H1 (cell line): ENCODE results near the gene SMIM24. TPM values are rescaled to one million over a fixed set of nuclear protein-coding genes. Genes with fewer than 3 reads are reported as not detected.

Experiments
- CBX8 ChIP-seq: fragments of 300-800, 300-1000 bp; sonication (generic); IDR thresholded peaks from 2 replicates; pipeline ENCODE4 v1.7.1; 2016; ENCODE audit warnings: low read depth, low read length, borderline replicate concordance
- CEBPB ChIP-seq: IDR thresholded peaks from 2 replicates; pipeline ENCODE4 v1.6.1; 2012; ENCODE audit warnings: low read depth, low read length
- CHD2 ChIP-seq: IDR thresholded peaks from 2 replicates; pipeline ENCODE4 v1.6.1; 2012; ENCODE audit warnings: low read length, improper control_type of control experiment
- EZH2 ChIP-seq: fragments of 200-600 bp; sonication (generic); IDR thresholded peaks from 2 replicates; pipeline ENCODE4 v1.7.1; 2012; ENCODE audit warnings: low read depth, mild to moderate bottlenecking, moderate library complexity, low read length, inconsistent platforms; ENCODE audit not compliant: severe bottlenecking
- PHF8 ChIP-seq: fragments of 200-600 bp; sonication (generic); conservative IDR thresholded peaks from 2 replicates; pipeline ENCODE4 v1.7.1; 2012; ENCODE audit warnings: low read depth, mild to moderate bottlenecking, inconsistent platforms, low read length, moderate library complexity
- TEAD4 ChIP-seq: IDR thresholded peaks from 2 replicates; pipeline ENCODE4 v1.6.1; 2012; ENCODE audit warnings: low read depth, low read length, inconsistent platforms, mixed read lengths
- polyA plus RNA-seq, 7 experiments: library from polyadenylated mRNA; depleted of rRNA in 3 of 7; stranded (reverse) in 5 of 7; unstranded in 2 of 7; fragments of >200 nt in 5 of 7; fragments of 200-250 nt in 2 of 7; gene quantifications; 1 replicate in 5 of 7; 2 replicates in 1 of 7; 4 replicates in 1 of 7; pipeline versions ENCODE4 v1.2.1 to v1.2.3, GENCODE V29; 2011 to 2013; ENCODE audit warnings: missing spikeins in 2 of 7, mixed read lengths in 2 of 7
- total RNA-seq: library from RNA; stranded (reverse); fragmentation: NEBNext Ultra II Directional; extraction: Animal tissue kit (Norgen Biotek cat#: 25700); gene quantifications from 2 replicates; pipeline ENCODE4 v1.2.1, GENCODE V29; 2021
- TF ChIP-seq, protein P1 (sequence below): fragments of 300-600 bp; sonication (generic); IDR thresholded peaks from 2 replicates; pipeline ENCODE4 v1.7.1; 2012; ENCODE audit warnings: low read length, moderate library complexity, mild to moderate bottlenecking, inconsistent platforms; ENCODE audit not compliant: insufficient replicate concordance
- TF ChIP-seq, protein P2 (sequence below): IDR thresholded peaks from 2 replicates; pipeline ENCODE4 v1.6.1; 2011; ENCODE audit warnings: low read length, improper control_type of control experiment

Gene SMIM24
- total and polyA plus RNA-seq, 2 of the 8 experiments (the other 6 are each of a cell fraction or from before 2014, with no cell fraction given): 3.8 to 4.5 TPM

DNA sequence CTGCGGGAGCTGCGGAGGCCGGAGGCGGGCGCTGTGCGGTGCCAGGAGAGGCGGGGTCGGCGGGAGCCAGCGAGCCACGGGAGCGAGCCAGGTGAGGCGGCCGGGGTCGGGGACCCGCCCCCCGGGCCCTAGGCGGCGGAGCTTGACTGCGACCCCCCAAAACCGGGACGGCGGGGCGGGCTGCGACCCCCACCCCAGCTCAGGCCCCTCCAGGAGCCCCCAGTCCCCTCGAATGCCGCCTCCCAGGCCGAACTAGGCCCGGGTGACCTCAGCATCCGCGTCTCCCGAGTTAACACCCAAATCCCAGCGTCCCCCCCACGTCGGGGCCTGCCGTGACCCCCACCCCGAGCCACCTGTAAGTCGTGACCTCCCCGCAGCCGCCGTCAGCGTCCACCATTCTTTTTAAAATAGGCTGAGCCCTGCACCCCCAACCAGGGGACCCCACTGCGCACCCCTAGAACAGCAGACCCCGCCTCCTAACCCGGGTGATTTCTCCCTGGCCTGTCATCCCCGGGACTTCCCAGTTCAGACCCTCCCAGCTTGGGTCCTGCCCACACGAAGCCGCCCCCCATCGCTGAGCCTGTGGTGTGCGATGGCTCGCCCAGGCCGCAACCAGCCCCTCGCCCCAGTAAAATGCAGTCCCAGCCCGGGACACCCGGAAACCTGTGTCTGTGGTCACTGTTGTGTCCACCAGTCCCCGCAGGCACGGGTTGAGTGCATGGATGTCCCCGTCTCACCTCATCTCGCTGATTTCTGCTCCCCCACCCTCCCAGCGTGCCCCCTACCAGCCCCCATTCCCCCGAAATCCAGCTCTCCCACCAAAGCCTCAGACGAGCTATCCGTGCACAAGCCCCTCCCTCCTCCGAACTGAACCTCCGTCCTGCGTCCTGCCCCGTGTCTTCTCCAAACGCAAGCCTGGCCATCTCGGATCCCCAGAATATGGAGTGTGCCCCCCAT, 26.3 kb upstream of the SMIM24 start (continued):
- TF ChIP-seq, protein P1, sequence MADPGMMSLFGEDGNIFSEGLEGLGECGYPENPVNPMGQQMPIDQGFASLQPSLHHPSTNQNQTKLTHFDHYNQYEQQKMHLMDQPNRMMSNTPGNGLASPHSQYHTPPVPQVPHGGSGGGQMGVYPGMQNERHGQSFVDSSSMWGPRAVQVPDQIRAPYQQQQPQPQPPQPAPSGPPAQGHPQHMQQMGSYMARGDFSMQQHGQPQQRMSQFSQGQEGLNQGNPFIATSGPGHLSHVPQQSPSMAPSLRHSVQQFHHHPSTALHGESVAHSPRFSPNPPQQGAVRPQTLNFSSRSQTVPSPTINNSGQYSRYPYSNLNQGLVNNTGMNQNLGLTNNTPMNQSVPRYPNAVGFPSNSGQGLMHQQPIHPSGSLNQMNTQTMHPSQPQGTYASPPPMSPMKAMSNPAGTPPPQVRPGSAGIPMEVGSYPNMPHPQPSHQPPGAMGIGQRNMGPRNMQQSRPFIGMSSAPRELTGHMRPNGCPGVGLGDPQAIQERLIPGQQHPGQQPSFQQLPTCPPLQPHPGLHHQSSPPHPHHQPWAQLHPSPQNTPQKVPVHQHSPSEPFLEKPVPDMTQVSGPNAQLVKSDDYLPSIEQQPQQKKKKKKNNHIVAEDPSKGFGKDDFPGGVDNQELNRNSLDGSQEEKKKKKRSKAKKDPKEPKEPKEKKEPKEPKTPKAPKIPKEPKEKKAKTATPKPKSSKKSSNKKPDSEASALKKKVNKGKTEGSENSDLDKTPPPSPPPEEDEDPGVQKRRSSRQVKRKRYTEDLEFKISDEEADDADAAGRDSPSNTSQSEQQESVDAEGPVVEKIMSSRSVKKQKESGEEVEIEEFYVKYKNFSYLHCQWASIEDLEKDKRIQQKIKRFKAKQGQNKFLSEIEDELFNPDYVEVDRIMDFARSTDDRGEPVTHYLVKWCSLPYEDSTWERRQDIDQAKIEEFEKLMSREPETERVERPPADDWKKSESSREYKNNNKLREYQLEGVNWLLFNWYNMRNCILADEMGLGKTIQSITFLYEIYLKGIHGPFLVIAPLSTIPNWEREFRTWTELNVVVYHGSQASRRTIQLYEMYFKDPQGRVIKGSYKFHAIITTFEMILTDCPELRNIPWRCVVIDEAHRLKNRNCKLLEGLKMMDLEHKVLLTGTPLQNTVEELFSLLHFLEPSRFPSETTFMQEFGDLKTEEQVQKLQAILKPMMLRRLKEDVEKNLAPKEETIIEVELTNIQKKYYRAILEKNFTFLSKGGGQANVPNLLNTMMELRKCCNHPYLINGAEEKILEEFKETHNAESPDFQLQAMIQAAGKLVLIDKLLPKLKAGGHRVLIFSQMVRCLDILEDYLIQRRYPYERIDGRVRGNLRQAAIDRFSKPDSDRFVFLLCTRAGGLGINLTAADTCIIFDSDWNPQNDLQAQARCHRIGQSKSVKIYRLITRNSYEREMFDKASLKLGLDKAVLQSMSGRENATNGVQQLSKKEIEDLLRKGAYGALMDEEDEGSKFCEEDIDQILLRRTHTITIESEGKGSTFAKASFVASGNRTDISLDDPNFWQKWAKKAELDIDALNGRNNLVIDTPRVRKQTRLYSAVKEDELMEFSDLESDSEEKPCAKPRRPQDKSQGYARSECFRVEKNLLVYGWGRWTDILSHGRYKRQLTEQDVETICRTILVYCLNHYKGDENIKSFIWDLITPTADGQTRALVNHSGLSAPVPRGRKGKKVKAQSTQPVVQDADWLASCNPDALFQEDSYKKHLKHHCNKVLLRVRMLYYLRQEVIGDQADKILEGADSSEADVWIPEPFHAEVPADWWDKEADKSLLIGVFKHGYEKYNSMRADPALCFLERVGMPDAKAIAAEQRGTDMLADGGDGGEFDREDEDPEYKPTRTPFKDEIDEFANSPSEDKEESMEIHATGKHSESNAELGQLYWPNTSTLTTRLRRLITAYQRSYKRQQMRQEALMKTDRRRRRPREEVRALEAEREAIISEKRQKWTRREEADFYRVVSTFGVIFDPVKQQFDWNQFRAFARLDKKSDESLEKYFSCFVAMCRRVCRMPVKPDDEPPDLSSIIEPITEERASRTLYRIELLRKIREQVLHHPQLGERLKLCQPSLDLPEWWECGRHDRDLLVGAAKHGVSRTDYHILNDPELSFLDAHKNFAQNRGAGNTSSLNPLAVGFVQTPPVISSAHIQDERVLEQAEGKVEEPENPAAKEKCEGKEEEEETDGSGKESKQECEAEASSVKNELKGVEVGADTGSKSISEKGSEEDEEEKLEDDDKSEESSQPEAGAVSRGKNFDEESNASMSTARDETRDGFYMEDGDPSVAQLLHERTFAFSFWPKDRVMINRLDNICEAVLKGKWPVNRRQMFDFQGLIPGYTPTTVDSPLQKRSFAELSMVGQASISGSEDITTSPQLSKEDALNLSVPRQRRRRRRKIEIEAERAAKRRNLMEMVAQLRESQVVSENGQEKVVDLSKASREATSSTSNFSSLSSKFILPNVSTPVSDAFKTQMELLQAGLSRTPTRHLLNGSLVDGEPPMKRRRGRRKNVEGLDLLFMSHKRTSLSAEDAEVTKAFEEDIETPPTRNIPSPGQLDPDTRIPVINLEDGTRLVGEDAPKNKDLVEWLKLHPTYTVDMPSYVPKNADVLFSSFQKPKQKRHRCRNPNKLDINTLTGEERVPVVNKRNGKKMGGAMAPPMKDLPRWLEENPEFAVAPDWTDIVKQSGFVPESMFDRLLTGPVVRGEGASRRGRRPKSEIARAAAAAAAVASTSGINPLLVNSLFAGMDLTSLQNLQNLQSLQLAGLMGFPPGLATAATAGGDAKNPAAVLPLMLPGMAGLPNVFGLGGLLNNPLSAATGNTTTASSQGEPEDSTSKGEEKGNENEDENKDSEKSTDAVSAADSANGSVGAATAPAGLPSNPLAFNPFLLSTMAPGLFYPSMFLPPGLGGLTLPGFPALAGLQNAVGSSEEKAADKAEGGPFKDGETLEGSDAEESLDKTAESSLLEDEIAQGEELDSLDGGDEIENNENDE: no peak
- TF ChIP-seq CHD2: no peak
- TF ChIP-seq EZH2: no peak
- peak; percentile 65 for TF ChIP-seq PHF8
- no peak for TF ChIP-seq TEAD4
- no peak for TF ChIP-seq CBX8
- no peak for TF ChIP-seq CEBPB
- TF ChIP-seq, protein P2, sequence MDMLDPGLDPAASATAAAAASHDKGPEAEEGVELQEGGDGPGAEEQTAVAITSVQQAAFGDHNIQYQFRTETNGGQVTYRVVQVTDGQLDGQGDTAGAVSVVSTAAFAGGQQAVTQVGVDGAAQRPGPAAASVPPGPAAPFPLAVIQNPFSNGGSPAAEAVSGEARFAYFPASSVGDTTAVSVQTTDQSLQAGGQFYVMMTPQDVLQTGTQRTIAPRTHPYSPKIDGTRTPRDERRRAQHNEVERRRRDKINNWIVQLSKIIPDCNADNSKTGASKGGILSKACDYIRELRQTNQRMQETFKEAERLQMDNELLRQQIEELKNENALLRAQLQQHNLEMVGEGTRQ: no peak
